Measurements from ENCODE around the gene CYP2B6.
"Not testable (repeated sequence)": the region's sequence is repeated elsewhere in the genome, so short reads cannot be mapped to it uniquely, and the experiment has no call there.

CYP2B6 gene

GRCh38 chr19:40990972-40991381 lies at the start of gene CYP2B6:
Gene CYP2B6 (plus strand): TSS chr19:40991282. CDS start chr19:40991306, 24 bp downstream.
- H3K4me1 ChIP-seq (ENCODE audit: insufficient read depth, low read length), result no peaks in the 10 kb centered on the region
- H3K36me3 ChIP-seq (ENCODE audit: insufficient read depth, low read length), result no peaks in the 10 kb centered on the region
- H3K9me3 ChIP-seq (ENCODE audit: control insufficient read depth, insufficient read depth, low read length), result no peaks in the 10 kb centered on the region; the same call in 1 of the 2 replicates
- no peak within 1 kb of the TSS for H3K9ac ChIP-seq (ENCODE audit: low read depth, low read length)

DNA sequence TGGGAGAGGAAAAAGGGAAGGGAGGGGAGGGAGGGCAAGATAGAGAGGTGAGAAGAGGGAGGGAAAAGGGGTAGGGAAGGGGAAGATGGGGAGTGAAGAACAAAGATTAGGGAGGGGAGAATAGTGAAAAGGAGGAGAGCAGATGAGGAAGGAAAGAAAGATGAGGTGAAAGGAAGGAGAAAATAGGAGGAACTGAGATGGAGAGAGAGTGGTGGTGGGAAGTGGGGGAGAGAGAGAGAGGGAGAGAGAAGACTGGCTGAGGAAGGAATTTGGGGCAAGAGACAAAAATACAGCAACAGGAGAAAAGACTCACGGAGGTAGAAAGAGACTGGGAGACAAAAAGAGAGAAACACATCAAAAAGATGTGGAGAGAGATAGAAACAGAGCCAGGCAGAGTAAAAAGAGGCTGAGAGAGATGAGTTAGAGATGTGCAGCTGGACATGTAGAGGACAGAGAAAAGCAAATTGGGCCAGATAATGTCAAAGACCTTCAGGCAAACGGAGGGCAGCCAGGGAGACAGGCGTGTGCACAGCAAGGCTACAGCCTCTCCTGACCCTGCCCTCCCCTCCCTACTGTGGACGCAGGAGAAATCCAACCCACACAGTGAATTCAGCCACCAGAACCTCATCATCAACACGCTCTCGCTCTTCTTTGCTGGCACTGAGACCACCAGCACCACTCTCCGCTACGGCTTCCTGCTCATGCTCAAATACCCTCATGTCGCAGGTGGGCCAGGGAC lies 49.4 kb upstream of the CYP2B6 start:
- H3K36me3 ChIP-seq (ENCODE audit: insufficient read depth, low read length), result no peaks in the 10 kb centered on the region
- peaks cover 5% of the 10 kb centered on the region; the same call in 1 of the 2 replicates for H3K9me3 ChIP-seq (ENCODE audit: control insufficient read depth, insufficient read depth, low read length)
- no peaks in the 10 kb centered on the region for H3K4me1 ChIP-seq (ENCODE audit: insufficient read depth, low read length)
- H3K9ac ChIP-seq (ENCODE audit: low read depth, low read length), result no peak overlapping the region

DNA sequence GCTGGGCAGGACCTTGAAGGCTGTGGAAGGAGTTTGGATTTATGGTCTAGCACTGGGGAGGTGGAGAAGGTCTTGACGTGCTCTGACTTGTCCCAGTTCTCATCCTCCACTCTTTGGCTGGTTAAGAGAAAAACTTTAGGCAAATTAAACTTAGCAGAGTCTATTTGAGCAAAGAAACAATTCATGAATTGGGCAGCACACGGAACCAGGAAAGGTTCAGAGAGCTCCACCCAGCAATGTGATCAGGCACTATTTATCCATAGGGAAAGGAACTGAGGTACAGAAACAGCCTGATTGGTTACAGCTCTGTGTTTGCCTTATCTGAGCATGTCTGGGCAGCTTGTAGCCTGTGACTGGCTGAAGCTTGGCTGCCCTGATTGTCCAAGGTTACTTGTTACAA lies 45.4 kb upstream of the CYP2B6 start:
- peaks cover 5% of the 10 kb centered on the region; the same call in 1 of the 2 replicates for H3K9me3 ChIP-seq (ENCODE audit: control insufficient read depth, insufficient read depth, low read length)
- no peak overlapping the region for H3K9ac ChIP-seq (ENCODE audit: low read depth, low read length)
- no peaks in the 10 kb centered on the region for H3K36me3 ChIP-seq (ENCODE audit: insufficient read depth, low read length)
- H3K4me1 ChIP-seq (ENCODE audit: insufficient read depth, low read length), result no peaks in the 10 kb centered on the region

GRCh38 chr19:40947114-40947513 lies 44.0 kb upstream of the CYP2B6 start:
- no peak overlapping the region for H3K9ac ChIP-seq (ENCODE audit: low read depth, low read length)

GRCh38 chr19:40947573-40947972 lies 43.5 kb upstream of the CYP2B6 start:
- H3K9ac ChIP-seq (ENCODE audit: low read depth, low read length), result no peak overlapping the region
- H3K9me3 ChIP-seq (ENCODE audit: control insufficient read depth, insufficient read depth, low read length), result peaks cover 5% of the 10 kb centered on the region; the same call in 1 of the 2 replicates
- no peaks in the 10 kb centered on the region for H3K4me1 ChIP-seq (ENCODE audit: insufficient read depth, low read length)
- no peaks in the 10 kb centered on the region for H3K36me3 ChIP-seq (ENCODE audit: insufficient read depth, low read length)

More at GRCh38 chr19:40947114-40947513, 44.0 kb upstream of the CYP2B6 start:
- Histone ChIP-seq H3K4me1 (ENCODE audit: insufficient read depth, low read length) (no peaks in the 10 kb centered on the region), H3K9me3 (ENCODE audit: control insufficient read depth, insufficient read depth, low read length) (peaks cover 5% of the 10 kb centered on the region; the same call in 1 of the 2 replicates), H3K36me3 (ENCODE audit: insufficient read depth, low read length) (no peaks in the 10 kb centered on the region)

- H3K9me3 ChIP-seq (ENCODE audit: control insufficient read depth, insufficient read depth, low read length), result peaks cover 6% of the 10 kb centered on the region; the same call in 1 of the 2 replicates
Observed at GRCh38 chr19:40948580-40949299, 42.3 kb upstream of the CYP2B6 start.

DNA sequence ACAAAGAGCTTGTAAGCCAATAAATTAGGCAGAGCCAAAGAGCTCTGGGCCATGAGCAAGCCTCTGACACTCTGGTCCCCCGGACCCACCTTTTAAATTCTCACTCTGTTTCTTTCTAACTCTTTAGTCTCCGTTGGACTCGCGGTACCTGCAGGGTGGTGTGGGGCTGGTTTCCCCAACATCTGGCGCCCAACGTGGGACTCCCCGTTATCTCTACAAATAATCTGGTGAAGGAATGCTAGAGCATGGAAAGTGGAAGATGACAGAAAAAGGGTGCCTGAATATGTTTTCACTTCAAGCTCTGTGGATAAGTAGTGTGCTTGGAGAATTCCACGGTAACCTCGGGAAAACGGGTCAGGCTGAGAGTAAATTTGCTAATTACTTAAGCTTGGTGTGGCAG lies 36.5 kb upstream of the CYP2B6 start:
- Histone ChIP-seq H3K9me3 (ENCODE audit: control insufficient read depth, insufficient read depth, low read length) (peaks cover 6% of the 10 kb centered on the region; the same call in 1 of the 2 replicates), H3K4me1 (ENCODE audit: insufficient read depth, low read length) (no peaks in the 10 kb centered on the region), H3K36me3 (ENCODE audit: insufficient read depth, low read length) (no peaks in the 10 kb centered on the region), H3K9ac (ENCODE audit: low read depth, low read length) (no peak overlapping the region)

More at GRCh38 chr19:40948580-40949299, 42.3 kb upstream of the CYP2B6 start:
- H3K36me3 ChIP-seq (ENCODE audit: insufficient read depth, low read length), result no peaks in the 10 kb centered on the region
- no peak overlapping the region for H3K9ac ChIP-seq (ENCODE audit: low read depth, low read length)
- H3K4me1 ChIP-seq (ENCODE audit: insufficient read depth, low read length), result no peaks in the 10 kb centered on the region

DNA sequence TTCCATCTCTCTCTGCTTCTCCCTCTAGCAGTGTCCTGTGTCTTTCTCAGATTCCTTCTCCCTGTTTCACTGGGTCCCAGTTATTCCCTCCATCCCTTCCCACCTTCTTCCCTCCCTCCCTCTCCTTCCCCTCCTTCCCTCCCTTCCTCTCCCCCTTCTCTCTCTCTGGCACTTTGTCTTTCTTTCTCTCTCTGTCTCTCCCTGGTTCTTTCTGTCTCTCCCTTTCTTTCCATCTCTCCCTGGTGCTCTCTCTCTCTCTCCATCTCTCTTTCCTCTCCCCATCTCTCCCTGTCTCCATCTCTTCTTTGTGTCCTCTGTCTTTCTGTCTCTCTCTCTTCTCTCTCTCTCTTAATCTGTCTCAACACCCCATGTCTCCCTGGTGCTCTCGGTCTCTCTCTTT lies 31.7 kb upstream of the CYP2B6 start:
- Histone ChIP-seq H3K9me3 (ENCODE audit: control insufficient read depth, insufficient read depth, low read length) (no peaks in the 10 kb centered on the region), H3K4me1 (ENCODE audit: insufficient read depth, low read length) (no peaks in the 10 kb centered on the region), H3K9ac (ENCODE audit: low read depth, low read length) (no peak overlapping the region), H3K36me3 (ENCODE audit: insufficient read depth, low read length) (no peaks in the 10 kb centered on the region)

- Histone ChIP-seq H3K4me1 (ENCODE audit: insufficient read depth, low read length) (no peaks in the 10 kb centered on the region), H3K9me3 (ENCODE audit: control insufficient read depth, insufficient read depth, low read length) (no peaks in the 10 kb centered on the region), H3K36me3 (ENCODE audit: insufficient read depth, low read length) (no peaks in the 10 kb centered on the region), H3K9ac (ENCODE audit: low read depth, low read length) (no peak overlapping the region)
Observed at GRCh38 chr19:40960062-40960685, 30.9 kb upstream of the CYP2B6 start.

GRCh38 chr19:40960780-40961179 lies 30.3 kb upstream of the CYP2B6 start:
- H3K9ac ChIP-seq (ENCODE audit: low read depth, low read length), result no peak overlapping the region
- H3K9me3 ChIP-seq (ENCODE audit: control insufficient read depth, insufficient read depth, low read length), result no peaks in the 10 kb centered on the region

DNA sequence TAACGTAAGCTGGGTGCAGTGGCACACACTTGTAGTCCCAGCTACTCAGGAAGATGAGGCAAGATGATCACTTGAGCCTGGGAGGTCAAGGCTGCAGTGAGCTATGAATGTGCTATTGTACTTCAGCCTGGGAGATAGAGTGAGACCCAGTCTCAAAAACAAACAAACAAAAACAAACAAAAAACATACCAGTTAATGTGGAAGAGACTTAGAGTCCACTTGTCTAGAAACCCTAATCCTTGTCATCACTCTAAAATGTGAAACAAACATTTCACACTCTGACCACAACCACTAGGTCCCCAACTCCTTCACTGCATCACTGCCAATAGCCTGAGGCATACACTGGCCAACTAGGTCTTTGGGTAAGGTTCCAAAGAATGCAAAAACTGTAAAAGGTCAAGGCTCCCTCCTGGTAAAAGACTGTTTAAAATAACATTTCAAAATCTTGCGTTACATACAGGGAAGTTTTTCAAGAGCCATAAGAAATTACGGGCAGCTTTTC lies 28.6 kb upstream of the CYP2B6 start:
- no peaks in the 10 kb centered on the region for H3K4me1 ChIP-seq (ENCODE audit: insufficient read depth, low read length)
- H3K36me3 ChIP-seq (ENCODE audit: insufficient read depth, low read length), result no peaks in the 10 kb centered on the region
- H3K9ac ChIP-seq (ENCODE audit: low read depth, low read length), result no peak overlapping the region
- H3K9me3 ChIP-seq (ENCODE audit: control insufficient read depth, insufficient read depth, low read length), result no peaks in the 10 kb centered on the region

More at GRCh38 chr19:40960780-40961179, 30.3 kb upstream of the CYP2B6 start:
- no peaks in the 10 kb centered on the region for H3K4me1 ChIP-seq (ENCODE audit: insufficient read depth, low read length)
- no peaks in the 10 kb centered on the region for H3K36me3 ChIP-seq (ENCODE audit: insufficient read depth, low read length)

DNA sequence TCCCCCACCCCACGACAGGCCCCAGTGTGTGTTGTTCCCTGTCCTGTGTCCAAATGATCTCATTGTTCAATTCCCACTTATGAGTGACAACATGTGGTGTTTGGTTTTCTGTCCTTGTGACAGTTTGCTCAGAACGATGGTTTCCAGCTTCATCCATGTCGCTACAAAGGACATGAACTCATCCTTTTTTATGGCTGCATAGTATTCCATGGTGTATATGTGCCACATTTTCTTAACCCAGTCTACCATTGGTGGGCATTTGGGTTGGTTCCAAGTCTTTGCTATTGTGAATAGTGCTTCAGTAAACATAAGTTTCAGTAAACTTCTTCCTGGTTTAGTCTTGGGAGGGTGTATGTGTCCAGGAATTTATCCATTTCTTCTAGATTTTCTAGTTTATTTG lies 26.7 kb upstream of the CYP2B6 start:
- not testable (repeated sequence) for H3K9ac ChIP-seq (ENCODE audit: low read depth, low read length); H3K4me1 ChIP-seq (ENCODE audit: insufficient read depth, low read length); H3K9me3 ChIP-seq (ENCODE audit: control insufficient read depth, insufficient read depth, low read length); H3K36me3 ChIP-seq (ENCODE audit: insufficient read depth, low read length)

DNA sequence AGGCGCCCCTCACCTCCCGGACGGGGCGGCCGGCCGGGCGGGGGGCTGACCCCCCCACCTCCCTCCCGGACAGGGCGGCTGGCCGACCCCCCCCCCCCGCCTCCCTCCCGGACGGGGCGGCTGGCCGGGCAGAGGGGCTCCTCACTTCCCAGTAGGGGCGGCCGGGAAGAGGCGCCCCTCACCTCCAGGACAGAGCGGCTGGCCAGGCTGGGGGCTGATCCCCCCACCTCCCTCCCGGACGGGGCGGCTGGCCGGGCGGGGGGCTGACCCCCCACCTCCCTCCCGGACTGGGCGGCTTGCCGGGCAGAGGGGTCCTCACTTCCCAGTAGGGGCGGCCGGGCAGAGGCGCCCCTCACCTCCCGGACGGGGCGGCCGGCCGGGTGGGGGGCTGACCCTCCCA lies 25.7 kb upstream of the CYP2B6 start:
- not testable (repeated sequence) for H3K9me3 ChIP-seq (ENCODE audit: control insufficient read depth, insufficient read depth, low read length); H3K36me3 ChIP-seq (ENCODE audit: insufficient read depth, low read length); H3K4me1 ChIP-seq (ENCODE audit: insufficient read depth, low read length); H3K9ac ChIP-seq (ENCODE audit: low read depth, low read length)

DNA sequence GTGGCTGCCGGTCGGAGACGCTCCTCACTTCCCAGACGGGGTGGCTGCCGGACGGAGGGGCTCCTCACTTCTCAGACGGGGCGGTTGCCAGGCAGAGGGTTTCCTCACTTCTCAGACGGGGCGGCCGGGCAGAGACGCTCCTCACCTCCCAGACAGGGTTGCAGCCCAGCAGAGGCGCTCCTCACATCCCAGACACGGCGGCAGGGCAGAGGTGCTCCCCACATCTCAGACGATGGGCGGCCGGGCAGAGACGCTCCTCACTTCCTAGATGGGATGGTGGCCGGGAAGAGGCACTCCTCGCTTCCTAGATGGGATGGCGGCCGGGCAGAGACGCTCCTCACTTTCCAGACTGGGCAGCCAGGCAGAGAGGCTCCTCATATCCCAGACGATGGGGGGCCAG lies 24.5 kb upstream of the CYP2B6 start:
- H3K9ac ChIP-seq (ENCODE audit: low read depth, low read length); H3K9me3 ChIP-seq (ENCODE audit: control insufficient read depth, insufficient read depth, low read length); H3K36me3 ChIP-seq (ENCODE audit: insufficient read depth, low read length); H3K4me1 ChIP-seq (ENCODE audit: insufficient read depth, low read length): not testable (repeated sequence)
